Measurements from ENCODE around the gene AGFG1.

- TF ChIP-seq CTCF (IDR thresholded peaks at IDR 0.05 in 4 of 5, conservative IDR thresholded peaks at IDR 0.05 in 1 of 5) (no peak), POLR2A (IDR thresholded peaks at IDR 0.05) (no peak)
These were observed 34.5 kb downstream of the AGFG1 start for GRCh38 chr2:227506456-227506855.

Measured in gastrocnemius medialis (tissue), 4 donors.